Sciatic nerve (tissue), 2 donors: ENCODE data around the gene PBX3. TPM values are rescaled to one million over a fixed set of nuclear protein-coding genes. Genes with fewer than 3 reads are reported as not detected.

ENCODE experiments used
- ATAC-seq: fragments of 200-7000 bp; cut with Tn5 transposase; one replicate; pipeline ENCODE4 v1.9.1; 2020; ENCODE audit warnings: mild to moderate bottlenecking, moderate library complexity
- DNase-seq: peaks from one replicate; pipeline ENCODE4 v3.0.0-alpha.2; 2020; ENCODE audit warnings: low spot score
- intact Hi-C: fragments of 100-400 bp; cut with DNase I; formaldehyde crosslinking; loops from one replicate; pipeline ENCODE4 v1.14.2; 2022
- total RNA-seq: library from RNA; stranded (reverse); fragmentation: NEBNext Ultra II Directional; extraction: Animal tissue kit (Norgen Biotek cat#: 25700); gene quantifications from one replicate; pipeline ENCODE4 v1.2.1, GENCODE V29; 2021
- donor health status: DM: no; HTN: no; CAD: no.
- donor health status: DM: no; HTN: no; CAD: no.

Gene PBX3
- total RNA-seq, 1 donor from 2014 or later, result 39.1 TPM

- intact Hi-C loops, result no loop called here
- DNase-seq (no peak), ATAC-seq (no peak)
Observed at GRCh38 chr9:125996791-125997190, 249.6 kb downstream of the PBX3 start.

GRCh38 chr9:125997196-125997823 is 250.1 kb downstream of the PBX3 start:
- ATAC-seq, result no peak
- no peak for DNase-seq
- intact Hi-C loops, result no loop called here

GRCh38 chr9:125998837-125999503 is 251.8 kb downstream of the PBX3 start:
- intact Hi-C loops, result no loop called here
- ATAC-seq (no peak), DNase-seq (no peak)

GRCh38 chr9:125999504-125999881 is 252.3 kb downstream of the PBX3 start:
- intact Hi-C loops, result no loop called here
- no peak for ATAC-seq
- DNase-seq, result no peak

GRCh38 chr9:126000256-126000655 is 253.1 kb downstream of the PBX3 start:
- DNase-seq (no peak), ATAC-seq (no peak)
- intact Hi-C loops, result no loop called here

GRCh38 chr9:126000731-126001580 is 253.8 kb downstream of the PBX3 start:
- no peak for DNase-seq
- intact Hi-C loops, result no loop called here
- ATAC-seq, result no peak

- ATAC-seq, result no peak
- intact Hi-C loops, result no loop called here
- DNase-seq, result no peak
Observed at GRCh38 chr9:126001581-126002225, 254.5 kb downstream of the PBX3 start.

- intact Hi-C loops, result no loop called here
- DNase-seq, result no peak
Observed at GRCh38 chr9:126002476-126003350, 255.5 kb downstream of the PBX3 start.

GRCh38 chr9:126009047-126009446 is 261.9 kb downstream of the PBX3 start:
- DNase-seq (no peak), ATAC-seq (no peak)
- intact Hi-C loops, result no loop called here

More at GRCh38 chr9:126002476-126003350, 255.5 kb downstream of the PBX3 start:
- no peak for ATAC-seq

- ATAC-seq (no peak), DNase-seq (no peak)
- intact Hi-C loops, result no loop called here
Observed at GRCh38 chr9:126014726-126015125, 267.6 kb downstream of the PBX3 start.

- ATAC-seq, result no peak
- intact Hi-C loops, result no loop called here
Observed at GRCh38 chr9:126015424-126015823, 268.3 kb downstream of the PBX3 start.

GRCh38 chr9:126016579-126017290 is 269.6 kb downstream of the PBX3 start:
- intact Hi-C loops, result no loop called here
- no peak for ATAC-seq
- no peak for DNase-seq

More at GRCh38 chr9:126015424-126015823, 268.3 kb downstream of the PBX3 start:
- no peak for DNase-seq

Other genes with a start within 250 kb of the PBX3 start
- 54.6 TPM for gene MAPKAP1, start 40.2 kb upstream of the PBX3 start, total RNA-seq